NOMO-1 (cell line): Measurements from ENCODE around the gene PPP4R2.
"Not testable (repeated sequence)": the region's sequence is repeated elsewhere in the genome, so short reads cannot be mapped to it uniquely, and the experiment has no call there.

Experiments used
- DNase-seq, 2 experiments: peaks; one replicate each; lab custom pipeline; 2025; ENCODE audit not compliant: unreplicated experiment in 2 of 2; lab: John Stamatoyannopoulos, UW

The PPP4R2 gene

DNA sequence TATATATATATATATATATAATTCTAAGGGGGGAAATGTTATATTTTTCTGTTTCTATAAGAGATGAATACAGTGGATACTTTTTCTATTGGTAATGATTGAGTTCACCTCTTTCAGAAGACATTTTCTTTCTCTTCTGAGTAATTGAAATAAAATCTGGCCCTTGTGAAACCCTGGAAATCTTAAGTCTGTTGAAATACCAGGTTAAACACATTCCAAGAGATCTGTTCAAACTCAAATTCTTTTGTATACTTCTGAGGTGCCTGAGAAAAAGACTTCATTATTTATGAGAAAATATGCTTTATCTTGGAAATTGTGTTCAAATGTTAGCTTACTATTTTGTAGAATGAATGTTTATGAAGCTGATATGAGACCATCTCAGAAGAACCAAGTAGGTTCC is 69.6 kb downstream of the PPP4R2 start:
- DNase-seq = not testable (repeated sequence)

DNA sequence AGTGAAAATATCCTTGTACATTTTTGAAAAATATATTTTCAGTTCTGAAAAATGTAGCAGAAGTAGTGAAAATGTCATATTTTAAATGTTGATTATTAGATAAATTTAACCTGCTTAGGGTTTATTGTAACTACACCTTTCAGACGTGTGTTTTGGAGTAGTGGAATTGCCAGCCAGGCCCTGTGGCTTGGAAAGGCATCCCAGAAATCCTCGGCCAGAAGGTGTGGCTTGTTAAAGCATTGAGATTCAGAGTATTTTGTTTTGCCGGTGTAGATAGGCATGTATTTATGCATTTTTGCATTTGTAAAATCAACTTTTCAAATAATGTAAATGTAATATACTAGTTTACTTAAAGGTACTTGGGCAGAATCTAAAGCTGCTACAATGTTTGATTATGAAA is 71.8 kb downstream of the PPP4R2 start:
- no peak for DNase-seq

DNA sequence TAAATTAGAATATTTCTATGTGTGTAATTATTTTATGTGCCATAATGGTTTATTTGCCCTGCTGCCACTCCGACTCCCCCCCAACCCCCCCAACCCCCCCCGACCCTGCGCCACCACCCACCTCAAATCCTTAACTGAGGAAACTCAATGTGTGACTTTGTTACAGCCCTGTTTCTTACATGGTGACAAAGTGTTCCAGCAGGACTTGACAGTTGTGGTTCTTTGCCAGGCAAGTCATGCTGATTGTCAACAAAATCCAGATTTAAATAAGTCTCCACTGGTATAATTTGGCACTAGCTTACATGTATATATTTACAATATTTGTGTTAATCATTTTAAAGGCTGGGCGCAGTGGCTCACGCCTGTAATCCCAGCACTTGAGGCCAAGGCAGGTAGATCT is 72.6 kb downstream of the PPP4R2 start:
- no peak for DNase-seq

DNA sequence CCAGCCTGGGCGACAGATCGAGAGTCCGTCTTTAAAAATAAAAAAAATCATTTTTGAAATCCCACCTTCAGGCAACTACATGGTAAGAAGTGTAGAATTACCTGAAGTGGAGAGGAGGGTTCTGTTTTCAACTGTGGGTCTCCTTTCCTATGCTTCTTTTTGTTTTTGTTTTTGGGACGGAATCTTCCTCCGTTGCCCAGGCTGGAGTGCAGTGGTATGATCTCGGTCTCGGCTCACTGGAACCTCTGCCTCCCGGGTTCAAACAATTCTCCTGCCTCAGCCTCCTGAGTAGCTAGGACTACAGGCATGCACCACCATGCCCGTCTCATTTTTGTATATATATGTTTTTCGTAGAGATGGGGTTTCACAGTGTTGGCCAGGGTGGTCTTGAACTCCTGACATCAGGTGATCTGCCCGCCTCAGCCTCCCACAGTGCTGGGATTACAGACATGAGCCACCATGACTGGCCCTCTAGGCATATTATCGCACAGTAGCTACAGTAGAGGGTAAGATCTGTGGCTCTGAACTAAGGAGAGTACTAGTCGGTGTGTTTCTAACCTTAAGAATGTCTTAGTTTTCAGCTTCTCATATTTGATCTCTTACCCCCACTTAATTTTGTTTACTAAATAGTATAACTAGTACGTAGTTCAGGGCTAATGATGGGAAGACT is 73.3 kb downstream of the PPP4R2 start:
- DNase-seq = no peak

DNA sequence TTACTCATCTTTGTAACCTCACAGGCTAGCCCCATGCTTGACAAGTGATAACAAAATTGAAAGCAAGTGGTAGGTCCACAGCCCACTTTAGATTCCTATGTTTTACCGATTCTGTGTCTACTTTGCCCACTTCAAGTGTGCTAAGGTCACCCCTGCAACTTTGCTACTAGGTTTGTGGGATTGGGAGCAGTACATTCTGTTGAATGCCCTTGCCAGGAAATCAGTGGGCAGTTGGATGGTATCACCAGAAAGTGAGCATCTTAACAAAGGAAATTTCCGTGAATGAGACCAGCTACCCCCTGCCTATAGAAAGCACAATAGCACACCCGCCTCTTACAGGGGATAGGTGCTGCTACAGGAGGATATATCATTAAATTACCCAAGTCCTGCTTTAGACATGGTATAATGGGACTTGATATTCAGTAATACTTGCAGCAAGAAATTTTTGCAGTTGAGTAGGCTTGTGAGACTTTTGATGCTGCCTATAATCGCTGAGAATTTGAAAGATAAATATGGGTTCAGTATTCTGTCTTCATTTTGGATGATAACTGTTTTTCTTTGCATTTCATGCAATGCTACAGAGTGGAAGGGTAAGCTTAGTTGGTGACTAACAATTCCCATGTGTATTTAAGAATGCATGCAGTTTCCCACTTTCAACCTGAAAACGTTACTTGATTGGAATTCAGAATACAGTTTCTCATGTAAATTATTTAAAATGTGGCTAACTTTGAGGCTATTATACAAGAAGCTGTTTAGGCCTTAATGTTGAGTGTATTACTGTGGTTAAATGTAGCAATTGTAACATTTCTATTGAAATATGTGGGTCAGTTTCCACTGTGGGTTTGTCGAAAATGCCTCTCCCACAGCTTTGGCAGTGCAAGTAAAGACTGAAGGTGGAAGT is 74.3 kb downstream of the PPP4R2 start:
- DNase-seq = no peak

DNA sequence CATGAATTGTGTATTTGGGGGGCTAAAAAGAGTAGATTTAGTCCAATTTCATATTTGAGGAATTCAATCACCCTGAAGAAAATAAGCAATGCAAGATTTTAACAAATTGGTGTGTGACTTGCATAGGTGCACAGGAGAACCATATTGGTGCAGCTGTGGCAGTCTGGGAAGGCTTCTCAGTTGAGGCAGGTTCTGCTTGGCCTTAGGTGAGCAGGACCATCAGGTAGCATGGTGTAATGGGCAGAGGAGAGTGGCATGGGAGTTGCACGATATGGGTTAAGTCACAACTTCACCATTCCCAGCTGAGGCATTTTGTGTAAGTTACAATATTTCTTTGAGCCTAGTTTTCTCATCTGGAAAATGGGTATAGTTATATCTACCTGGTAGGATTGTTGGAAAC is 75.3 kb downstream of the PPP4R2 start:
- DNase-seq = no peak

DNA sequence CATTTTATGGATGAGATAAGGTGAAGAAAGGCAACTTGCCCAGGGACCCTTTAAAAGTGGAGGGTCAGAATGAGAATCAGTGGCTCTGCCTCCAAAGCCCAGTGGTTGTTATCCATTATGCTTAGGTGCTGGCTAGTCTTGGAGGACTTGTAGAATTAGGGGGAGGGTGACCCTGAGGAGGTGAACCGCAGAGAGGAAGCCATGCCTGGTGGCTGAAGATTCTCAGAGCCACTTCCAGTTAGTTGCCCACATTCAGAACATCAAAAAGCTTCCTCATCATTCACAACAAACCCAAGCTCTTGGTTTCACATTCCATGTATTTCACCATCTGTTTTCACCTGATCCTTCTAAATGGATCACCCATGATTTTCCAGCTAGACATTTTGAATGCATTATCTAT is 76.0 kb downstream of the PPP4R2 start:
- DNase-seq = no peak

DNA sequence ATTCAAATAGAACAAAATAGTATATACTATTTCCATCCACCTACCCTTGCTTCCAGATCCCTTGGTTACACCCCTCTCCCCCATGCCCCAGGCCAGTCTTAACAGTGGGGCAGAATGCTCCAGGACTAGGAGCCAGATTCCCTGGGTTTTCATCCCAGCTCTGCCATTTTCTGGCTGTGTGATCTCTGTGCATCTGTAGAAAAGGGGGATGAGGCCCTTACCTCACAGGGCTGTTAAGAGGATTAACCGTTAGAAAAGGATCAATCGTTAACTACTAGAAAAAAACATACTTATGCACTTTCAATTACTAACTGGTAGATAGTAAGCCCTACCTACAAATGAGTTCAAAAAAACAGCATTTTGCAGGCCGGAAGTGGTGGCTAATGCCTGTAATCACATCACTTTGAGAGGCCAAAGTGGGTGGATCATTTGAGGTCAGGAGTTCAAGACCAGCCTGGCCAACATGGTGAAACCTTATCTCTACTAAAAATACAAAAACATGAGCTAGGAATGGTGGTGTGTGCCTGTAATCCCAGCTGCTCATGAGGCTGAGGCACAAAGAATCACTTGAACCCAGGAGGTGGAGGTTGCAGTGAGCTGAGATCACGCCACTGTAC is 76.6 kb downstream of the PPP4R2 start:
- DNase-seq = no peak

DNA sequence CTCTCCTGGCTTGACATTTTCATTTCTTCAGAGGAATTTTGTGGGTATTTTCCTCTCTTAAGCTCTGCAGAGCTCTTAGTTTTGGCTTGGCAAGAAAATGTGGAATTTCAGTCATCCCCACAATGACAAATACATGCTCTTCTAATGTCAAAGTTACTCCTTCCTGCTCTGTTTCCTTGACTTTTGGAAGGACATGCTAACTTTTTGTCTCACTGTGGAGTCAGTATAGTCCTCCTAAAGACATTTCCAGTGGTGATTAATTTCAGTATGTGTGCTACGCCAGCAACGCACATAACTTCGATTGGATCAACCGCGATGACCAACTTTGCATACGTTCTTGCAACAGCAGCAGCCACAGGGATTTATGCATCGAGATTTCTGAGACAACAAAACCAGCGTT is 78.2 kb downstream of the PPP4R2 start:
- DNase-seq = no peak

DNA sequence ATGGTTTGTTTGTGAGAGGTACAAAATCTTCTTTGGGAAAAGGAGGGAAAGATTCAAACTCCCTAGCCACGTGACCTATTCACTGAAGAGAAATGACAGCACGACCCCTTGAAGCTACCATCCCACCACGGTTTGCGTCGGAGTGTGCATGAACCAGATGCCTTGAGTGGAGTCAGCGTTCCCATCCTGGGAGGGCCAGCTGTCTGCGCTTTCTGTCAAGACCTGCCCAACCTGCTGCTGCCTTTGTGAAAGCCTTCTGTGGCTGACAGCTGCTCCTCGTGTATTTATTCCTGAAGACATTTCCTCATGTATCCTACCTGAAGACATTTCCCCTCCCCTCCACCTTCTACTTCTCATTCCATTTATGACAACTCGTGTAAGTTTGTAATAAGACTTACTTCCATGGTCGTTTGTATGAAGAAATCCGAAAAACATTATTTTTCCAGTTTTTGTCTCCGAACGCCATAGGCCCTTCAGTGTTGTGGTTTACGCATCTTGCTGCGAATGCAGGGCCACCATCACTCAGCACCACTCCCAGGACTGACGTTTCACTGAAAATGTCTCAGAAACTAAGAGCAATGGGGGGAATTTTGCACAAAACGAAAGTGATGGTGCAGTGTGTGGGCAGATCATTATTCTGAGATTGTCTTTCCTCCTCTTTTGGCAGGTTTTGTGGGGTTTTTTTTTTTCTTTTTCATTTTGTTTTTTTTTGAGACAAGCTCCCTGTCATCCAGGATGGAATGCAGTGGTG is 83.8 kb downstream of the PPP4R2 start:
- DNase-seq = no peak

DNA sequence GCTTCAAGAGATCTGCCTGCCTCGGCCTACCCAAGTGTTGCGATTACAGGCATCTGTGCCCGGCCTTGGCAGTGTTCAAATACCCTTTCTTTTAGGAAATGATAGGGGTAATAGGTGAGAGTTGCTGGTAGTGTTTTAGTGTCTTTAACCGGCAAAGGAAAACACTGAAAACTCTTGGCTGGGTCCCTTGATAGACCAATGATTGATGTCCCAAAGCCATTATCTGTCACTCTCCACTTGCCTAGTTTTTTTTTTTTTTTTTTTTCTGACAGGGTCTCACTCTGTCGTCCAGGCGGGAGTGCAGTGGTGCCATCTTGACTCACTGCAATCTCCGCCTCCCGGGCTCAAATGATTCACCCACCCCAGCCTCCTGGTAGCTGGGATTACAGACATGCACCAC is 84.5 kb downstream of the PPP4R2 start:
- no peak for DNase-seq

DNA sequence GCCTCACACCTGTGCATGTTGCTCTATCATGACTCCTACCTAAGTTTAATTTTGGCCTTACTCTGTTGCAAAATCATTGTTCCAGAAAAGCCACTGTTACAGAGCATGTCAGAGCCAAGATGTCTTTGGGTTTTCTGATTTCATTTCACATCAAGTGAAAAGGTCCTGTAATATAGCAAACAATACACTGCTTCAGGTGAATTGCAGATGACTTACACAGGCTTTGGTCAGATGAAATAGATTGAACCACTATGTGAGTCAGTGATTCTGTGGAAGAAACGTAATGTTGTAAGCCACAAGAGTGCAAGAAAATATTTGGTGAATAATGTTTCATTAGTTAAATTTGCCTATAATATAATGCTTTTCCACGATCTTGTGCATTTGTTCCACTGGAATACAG is 87.6 kb downstream of the PPP4R2 start:
- no peak for DNase-seq

DNA sequence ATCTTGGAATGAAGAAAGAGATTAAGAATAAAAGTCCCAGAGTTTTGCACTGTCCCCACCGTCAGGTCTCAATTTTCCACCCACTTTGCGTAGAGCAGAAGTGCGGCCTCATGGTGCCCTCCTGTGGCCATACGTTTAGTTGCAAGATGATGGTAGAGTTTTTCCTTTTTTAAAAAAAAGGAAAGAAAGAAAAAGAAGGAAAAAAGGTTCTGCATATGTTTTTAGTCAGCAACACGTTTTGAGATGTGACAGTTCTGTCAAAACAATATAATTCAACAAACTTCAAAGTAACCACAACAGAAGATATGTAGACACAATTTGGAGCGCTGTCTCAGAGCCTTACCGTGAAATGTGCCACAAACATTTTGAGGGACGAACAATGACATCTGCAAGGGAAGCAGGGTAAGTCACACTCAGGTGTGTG is 89.5 kb downstream of the PPP4R2 start:
- peak; percentile 3 to 28 for DNase-seq

DNA sequence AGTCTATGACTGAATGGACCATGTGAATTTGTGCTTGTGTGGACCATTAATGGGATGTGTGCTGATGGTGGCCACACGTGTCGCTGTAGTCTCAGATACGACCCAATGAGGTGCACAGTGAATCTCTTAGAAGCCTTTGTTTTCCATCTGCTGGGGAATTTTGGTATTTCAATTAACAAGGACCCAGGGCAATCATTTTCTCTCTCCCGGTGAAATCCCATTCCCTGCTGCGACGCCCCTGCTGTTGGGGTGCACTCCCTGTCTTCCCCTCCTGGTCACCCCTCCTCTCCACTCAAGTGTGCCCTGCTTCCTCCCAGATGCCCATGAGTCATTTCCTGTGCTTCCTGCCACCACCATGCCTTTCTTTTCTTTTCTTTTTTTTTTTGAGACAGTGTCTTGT is 97.5 kb downstream of the PPP4R2 start:
- peak; percentile 69 to 81 for DNase-seq

DNA sequence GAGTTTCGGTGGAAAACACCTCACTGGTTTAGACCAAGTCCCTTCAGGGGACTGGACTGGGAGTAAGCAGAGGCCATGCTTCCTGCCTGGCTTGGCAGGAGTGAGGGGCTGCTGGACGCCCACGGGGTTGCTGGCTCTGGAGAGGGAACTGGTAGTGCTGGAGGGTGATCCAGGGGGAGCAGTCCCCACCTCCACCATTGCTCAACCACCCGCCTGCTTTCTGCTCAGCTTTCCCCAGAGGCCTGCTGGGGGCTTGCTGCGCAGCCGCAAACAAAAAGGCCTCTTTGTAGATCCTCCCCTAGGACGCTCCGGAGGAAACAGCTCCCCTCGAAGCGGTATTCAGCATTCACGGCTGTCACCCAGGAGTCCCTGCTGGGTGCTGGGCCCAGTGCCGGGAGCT is 98.3 kb downstream of the PPP4R2 start:
- peak in 1 of 2 experiments; percentile 24 for DNase-seq

DNA sequence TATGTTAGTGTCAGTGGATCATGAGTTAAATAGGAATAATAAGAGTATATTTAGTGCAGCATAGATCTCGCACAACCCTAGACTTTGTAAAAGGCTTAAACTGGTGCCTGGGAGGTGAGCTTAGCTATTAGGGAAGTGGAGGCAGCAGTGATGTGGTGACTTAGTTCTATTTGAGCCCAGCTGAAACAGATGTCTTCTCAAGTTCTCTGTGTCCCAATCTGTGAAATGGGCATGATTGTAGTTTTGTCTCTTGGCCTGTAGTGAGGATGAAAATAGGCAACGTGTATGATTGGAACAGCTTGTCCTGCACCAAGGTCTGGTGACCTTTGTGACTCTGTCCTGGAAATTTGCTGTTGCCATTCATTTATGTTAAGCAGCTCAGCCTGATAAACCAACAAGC is 99.6 kb downstream of the PPP4R2 start:
- no peak for DNase-seq

DNA sequence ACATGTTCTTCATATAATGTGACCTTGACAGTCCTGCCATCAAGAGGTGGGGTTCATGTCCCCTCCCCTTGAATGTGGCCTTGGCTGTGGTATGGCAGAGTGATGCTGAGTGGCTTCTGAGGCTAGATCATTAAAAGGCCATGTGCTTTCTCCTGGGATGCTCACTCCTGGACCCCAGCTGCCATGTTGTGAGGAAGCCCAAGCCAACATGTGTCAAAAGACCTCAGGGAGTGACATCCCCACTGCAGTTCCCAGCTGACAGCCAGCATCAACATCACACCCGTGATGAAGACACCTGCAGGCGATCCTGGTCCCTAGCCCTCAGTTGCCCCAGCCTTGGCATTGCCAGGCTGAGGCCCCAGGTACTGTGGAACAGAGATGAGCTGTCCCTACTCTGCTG is 101.4 kb downstream of the PPP4R2 start:
- DNase-seq = no peak

DNA sequence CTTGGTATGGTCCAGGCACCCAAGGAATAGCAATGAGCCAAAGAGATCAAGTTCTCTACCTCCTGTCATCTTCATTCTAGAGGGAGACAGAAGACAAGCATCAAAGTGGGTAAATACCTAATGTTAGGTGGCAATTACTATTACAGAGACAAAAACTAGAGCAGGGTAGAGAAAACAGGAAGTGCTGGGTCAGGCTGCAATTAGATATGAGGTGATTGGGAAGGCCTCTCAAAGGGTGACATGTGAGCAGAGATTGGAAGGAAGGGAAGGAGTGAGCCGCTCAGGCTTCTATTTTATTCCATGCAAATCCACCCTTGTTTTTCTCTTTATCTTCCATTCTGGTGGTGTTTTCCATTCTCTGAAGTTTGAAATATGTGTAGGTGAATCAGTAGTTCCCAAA is 102.3 kb downstream of the PPP4R2 start:
- peak; percentile 4 to 64 for DNase-seq

DNA sequence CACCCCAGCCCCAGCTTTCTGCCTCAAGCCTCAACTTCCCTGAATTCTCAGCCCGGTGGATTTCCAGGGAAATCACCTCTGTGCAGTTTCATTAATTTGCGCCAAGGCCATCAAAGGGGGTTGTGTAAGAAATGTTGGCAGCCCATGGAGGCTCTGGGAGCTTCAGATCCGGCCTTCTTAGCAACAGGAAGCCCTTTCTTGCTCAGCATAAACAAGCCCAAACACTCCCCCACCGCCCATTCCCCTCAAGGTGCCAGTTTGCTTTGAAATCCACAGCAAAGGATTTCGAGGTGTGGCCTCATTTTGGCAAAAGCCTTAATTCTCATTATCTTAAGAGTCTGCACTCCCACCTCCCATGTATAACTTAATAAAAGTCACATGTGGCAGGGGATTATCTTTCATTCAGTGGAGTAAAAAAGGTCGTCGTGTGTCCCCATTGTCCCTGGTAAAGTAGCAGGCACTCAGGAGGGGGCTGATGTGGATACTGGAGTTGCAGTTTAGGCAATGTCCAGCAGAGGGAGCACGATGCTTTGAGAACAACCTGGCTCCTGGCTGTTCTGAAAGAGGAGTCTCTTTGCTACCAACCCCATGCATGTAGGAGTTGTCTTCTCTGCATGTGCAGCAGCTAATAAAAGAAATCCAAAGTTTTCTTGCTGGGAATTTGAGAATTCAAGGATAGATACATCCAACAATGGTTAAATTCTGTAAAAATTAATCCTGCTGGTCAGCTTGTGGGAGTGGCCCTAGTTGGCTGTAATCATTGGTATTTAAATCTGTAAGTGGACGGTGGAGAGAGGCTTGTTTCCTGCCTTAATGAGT is 104.3 kb downstream of the PPP4R2 start:
- peak; percentile 9 to 69 for DNase-seq

DNA sequence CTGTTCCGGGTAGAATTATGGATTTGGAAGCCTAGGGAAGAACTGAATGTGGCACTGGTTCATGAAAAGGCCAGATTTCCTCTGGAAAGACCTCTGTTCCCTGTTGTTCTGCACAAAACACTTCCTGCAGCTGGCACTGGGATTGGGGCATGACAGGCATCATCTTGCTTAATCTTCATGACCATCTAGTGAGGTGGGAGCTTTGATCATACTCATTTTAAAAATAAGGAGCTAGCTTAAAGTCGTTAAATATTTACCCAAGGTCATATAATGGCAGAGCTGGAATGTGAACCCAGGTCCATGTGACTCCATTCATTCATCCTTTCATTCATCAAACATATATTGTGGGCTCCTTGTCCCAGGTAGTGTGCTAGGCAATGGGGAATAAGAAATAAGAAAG is 105.3 kb downstream of the PPP4R2 start:
- no peak for DNase-seq
